ENCODE data around the gene ANKRD52.

The ANKRD52 gene

DNA sequence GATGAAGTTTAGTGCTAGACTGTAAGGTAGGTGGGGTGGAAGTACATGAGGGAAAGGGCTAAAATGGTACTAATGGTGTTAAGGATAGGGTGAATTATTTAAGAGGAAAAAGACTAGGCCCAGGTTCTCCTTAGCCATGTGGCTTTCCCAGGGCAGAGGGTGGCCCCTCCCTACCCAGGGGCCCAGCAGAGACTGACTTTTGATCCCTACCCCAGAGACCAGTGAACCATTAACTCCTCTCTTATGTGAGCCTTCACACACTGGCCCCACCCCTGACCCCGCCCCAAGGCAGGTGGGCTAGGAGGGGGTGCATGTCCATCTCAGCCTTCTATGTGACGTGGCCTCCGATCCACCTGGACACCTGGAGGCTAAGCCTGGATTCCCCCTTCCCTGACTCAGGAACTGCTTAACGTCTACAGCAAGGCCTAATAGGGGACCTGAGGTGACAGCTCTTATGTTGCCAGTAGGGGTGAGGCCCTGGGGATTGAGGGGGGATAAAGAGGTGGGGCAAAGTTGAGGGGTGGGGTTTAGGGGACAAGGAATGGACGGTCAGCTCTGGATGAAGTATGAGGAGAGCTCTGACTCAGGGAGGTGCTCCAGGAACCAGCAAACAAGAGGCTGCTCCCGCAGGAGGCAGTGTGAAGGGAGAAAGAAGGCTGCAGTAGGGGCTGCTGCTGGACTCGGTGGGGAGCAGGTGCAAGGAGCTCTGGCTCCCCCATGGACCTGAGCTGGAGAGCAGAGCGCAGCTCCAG lies 27.6 kb downstream of the ANKRD52 start:
- H3K36me3 ChIP-seq (ENCODE audit: control insufficient read depth, insufficient read depth, low read length), result no peaks in the 10 kb centered on the region
- no peak overlapping the region for H3K4me3 ChIP-seq (ENCODE audit: low read depth, low read length)
- TF ChIP-seq, protein P1, sequence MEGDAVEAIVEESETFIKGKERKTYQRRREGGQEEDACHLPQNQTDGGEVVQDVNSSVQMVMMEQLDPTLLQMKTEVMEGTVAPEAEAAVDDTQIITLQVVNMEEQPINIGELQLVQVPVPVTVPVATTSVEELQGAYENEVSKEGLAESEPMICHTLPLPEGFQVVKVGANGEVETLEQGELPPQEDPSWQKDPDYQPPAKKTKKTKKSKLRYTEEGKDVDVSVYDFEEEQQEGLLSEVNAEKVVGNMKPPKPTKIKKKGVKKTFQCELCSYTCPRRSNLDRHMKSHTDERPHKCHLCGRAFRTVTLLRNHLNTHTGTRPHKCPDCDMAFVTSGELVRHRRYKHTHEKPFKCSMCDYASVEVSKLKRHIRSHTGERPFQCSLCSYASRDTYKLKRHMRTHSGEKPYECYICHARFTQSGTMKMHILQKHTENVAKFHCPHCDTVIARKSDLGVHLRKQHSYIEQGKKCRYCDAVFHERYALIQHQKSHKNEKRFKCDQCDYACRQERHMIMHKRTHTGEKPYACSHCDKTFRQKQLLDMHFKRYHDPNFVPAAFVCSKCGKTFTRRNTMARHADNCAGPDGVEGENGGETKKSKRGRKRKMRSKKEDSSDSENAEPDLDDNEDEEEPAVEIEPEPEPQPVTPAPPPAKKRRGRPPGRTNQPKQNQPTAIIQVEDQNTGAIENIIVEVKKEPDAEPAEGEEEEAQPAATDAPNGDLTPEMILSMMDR (IDR thresholded peaks at IDR 0.05), result no peak
- no peak overlapping the region for H3K4me2 ChIP-seq (ENCODE audit: low read length)
- no peaks in the 10 kb centered on the region for H3K27me3 ChIP-seq (ENCODE audit: control insufficient read depth, insufficient read depth, low read length)
- H2AFZ ChIP-seq, result no peak overlapping the region
- no peak overlapping the region for H3K9ac ChIP-seq
- H3K79me2 ChIP-seq, result no peaks in the 10 kb centered on the region
- no peaks in the 10 kb centered on the region for H3K4me1 ChIP-seq
- no peak overlapping the region for H3K27ac ChIP-seq
- H3K9me3 ChIP-seq (ENCODE audit: control insufficient read depth, low read length), result no peaks in the 10 kb centered on the region

DNA sequence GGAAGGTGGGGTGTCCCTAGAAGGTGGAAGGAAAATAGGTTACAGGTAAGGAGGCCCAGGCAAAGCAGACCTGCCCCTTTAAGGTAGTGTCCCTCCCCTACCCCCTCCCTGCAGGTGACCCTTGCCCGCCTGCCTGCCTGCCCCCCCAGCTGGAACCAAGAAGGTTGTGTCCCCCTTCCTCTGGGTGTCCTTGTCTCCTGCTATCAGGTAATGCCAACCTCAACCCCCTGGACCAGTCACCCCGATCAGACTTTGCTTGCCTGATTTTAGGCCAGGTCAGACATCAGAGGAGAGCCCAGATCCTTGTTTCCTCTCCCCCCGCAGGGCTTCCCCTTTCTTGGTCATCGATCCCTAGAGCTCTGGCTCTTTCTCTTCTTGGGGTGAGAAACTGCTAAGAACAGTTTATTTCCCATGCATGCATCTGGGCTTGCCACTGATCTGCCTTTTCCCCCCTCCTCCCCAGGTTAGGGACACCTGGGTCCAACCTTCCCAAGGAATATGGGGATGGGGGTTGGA lies 28.2 kb downstream of the ANKRD52 start, which contains the start of gene SLC39A5:
Gene SLC39A5 (plus strand): TSS at position 136 of the 516 bp plus-strand sequence. CDS start 1,224 bp downstream, outside the sequence.
- H3K4me1 ChIP-seq, result no peaks in the 10 kb centered on the region
- no peak within 1 kb of the TSS for H3K27ac ChIP-seq
- H2AFZ ChIP-seq, result no peak within 1 kb of the TSS
- H3K9me3 ChIP-seq (ENCODE audit: control insufficient read depth, low read length), result no peaks in the 10 kb centered on the region
- TF ChIP-seq, protein P1 (IDR thresholded peaks at IDR 0.05), result no peak
- H3K9ac ChIP-seq, result no peak within 1 kb of the TSS
- no peak within 1 kb of the TSS for H3K4me2 ChIP-seq (ENCODE audit: low read length)
- no peak within 1 kb of the TSS for H3K4me3 ChIP-seq (ENCODE audit: low read depth, low read length)
- no peaks in the 10 kb centered on the region for H3K36me3 ChIP-seq (ENCODE audit: control insufficient read depth, insufficient read depth, low read length)
- H3K27me3 ChIP-seq (ENCODE audit: control insufficient read depth, insufficient read depth, low read length), result no peaks in the 10 kb centered on the region
- H3K79me2 ChIP-seq, result no peaks in the 10 kb centered on the region

DNA sequence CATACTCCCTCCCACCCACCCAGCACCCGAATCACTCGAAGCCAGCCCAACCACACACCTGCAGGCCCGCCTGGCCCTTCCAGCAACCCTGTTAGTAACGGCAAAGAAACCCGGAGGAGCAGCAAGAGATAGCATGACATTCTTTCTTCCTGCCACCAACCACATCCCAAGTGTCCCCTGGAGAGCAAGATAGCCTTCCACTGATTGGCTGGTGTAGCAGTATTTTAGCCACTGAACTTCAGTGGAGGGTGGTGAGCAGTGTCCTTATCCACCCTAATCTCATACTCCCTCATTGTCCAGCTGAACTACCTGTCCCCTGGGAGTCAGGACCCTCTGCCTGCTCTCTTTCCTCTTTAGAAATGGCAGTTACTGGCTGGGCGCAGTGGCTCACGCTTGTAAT lies 29.1 kb downstream of the ANKRD52 start:
- Histone ChIP-seq H3K4me1 (no peaks in the 10 kb centered on the region), H3K4me3 (ENCODE audit: low read depth, low read length) (no peak overlapping the region), H3K9me3 (ENCODE audit: control insufficient read depth, low read length) (no peaks in the 10 kb centered on the region), H3K27me3 (ENCODE audit: control insufficient read depth, insufficient read depth, low read length) (no peaks in the 10 kb centered on the region), H3K36me3 (ENCODE audit: control insufficient read depth, insufficient read depth, low read length) (no peaks in the 10 kb centered on the region), H3K4me2 (ENCODE audit: low read length) (no peak overlapping the region), H3K9ac (no peak overlapping the region), H3K79me2 (no peaks in the 10 kb centered on the region), H3K27ac (no peak overlapping the region), H2AFZ (no peak overlapping the region)
- TF ChIP-seq, protein P1 (IDR thresholded peaks at IDR 0.05), result no peak

DNA sequence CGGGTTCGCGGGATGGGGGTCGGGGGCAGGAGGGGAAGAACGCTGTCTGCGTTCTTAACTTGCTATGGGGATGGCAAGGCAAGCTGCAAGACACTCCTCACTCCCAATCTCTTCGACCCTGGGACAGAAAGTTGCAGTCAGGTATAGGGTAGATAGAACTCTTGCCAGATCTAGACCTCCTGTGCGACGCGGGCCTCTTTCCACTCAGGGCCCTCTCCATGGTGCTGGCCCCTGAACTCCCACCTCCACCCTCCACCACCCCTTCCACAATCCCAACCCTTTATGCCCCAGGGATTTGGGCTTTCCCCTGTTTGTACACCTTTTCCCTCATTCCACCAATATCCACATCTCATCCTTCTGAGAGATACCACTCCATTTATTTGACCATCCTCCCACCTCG lies 33.2 kb downstream of the ANKRD52 start:
- Histone ChIP-seq H2AFZ (peak overlapping the region; percentile 79), H3K9ac (no peak overlapping the region), H3K27me3 (ENCODE audit: control insufficient read depth, insufficient read depth, low read length) (no peaks in the 10 kb centered on the region), H3K4me1 (peaks cover 6% of the 10 kb centered on the region), H3K4me2 (ENCODE audit: low read length) (peak overlapping the region; percentile 84), H3K9me3 (ENCODE audit: control insufficient read depth, low read length) (no peaks in the 10 kb centered on the region), H3K4me3 (ENCODE audit: low read depth, low read length) (peak overlapping the region; percentile 66), H3K36me3 (ENCODE audit: control insufficient read depth, insufficient read depth, low read length) (no peaks in the 10 kb centered on the region), H3K79me2 (peaks cover 2% of the 10 kb centered on the region), H3K27ac (no peak overlapping the region)
- TF ChIP-seq, protein P1 (IDR thresholded peaks at IDR 0.05), result no peak

Measured in parathyroid adenoma (tissue), 2 donors.